Fibroblast of the aortic adventitia (primary cell): ENCODE results near the gene GARNL3. TPM values are rescaled to one million over a fixed set of nuclear protein-coding genes. Genes with fewer than 3 reads are reported as not detected.
A peak's percentile ranks its signal among the peaks of the same experiment; 100 is the strongest.

Experiments
- DNase-seq: peaks from one replicate; pipeline ENCODE4 v3.0.0-alpha.2; 2010; ENCODE audit warnings: low read depth
- H3K4me3 ChIP-seq: 2 replicates; pipeline ENCODE4 v1.5.1; 2011; ENCODE audit warnings: low read depth, mild to moderate bottlenecking, control low read depth, low read length, moderate library complexity
- total RNA-seq: library from RNA; depleted of rRNA; stranded (reverse); fragments of >200 nt; gene quantifications from 2 replicates; pipeline ENCODE4 v1.2.3, GENCODE V29; 2012; ENCODE audit warnings: low replicate concordance
- TF ChIP-seq, protein P1 (sequence below): IDR thresholded peaks from 2 replicates; pipeline ENCODE4 v1.5.1; 2011; ENCODE audit warnings: mild to moderate bottlenecking, low read length, control low read depth, inconsistent platforms; ENCODE audit not compliant: insufficient read depth

GARNL3 gene
- total RNA-seq, 1 donor: 2.5 TPM

DNA sequence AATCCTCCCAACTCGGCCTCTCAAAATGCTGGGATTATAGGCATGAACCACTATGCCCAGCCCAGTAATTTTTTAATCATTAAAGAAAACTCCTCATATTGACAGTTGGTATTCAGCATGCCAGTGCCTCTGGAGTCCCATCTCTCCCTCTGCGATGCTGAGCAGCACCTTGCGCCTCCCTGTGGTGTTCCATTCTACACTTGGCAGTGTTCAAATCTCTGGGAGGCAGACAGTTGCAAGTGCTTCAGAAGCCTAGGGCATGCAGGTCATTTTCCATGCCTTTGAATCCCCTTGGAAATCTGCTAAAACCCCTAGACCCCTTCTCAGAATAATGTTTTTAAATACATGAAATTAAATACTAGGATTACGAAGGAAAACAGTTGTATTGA, 41.3 kb downstream of the GARNL3 start:
- H3K4me3 ChIP-seq: no peak overlapping the region
- TF ChIP-seq, protein P1, sequence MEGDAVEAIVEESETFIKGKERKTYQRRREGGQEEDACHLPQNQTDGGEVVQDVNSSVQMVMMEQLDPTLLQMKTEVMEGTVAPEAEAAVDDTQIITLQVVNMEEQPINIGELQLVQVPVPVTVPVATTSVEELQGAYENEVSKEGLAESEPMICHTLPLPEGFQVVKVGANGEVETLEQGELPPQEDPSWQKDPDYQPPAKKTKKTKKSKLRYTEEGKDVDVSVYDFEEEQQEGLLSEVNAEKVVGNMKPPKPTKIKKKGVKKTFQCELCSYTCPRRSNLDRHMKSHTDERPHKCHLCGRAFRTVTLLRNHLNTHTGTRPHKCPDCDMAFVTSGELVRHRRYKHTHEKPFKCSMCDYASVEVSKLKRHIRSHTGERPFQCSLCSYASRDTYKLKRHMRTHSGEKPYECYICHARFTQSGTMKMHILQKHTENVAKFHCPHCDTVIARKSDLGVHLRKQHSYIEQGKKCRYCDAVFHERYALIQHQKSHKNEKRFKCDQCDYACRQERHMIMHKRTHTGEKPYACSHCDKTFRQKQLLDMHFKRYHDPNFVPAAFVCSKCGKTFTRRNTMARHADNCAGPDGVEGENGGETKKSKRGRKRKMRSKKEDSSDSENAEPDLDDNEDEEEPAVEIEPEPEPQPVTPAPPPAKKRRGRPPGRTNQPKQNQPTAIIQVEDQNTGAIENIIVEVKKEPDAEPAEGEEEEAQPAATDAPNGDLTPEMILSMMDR: no peak
- DNase-seq: no peak

DNA sequence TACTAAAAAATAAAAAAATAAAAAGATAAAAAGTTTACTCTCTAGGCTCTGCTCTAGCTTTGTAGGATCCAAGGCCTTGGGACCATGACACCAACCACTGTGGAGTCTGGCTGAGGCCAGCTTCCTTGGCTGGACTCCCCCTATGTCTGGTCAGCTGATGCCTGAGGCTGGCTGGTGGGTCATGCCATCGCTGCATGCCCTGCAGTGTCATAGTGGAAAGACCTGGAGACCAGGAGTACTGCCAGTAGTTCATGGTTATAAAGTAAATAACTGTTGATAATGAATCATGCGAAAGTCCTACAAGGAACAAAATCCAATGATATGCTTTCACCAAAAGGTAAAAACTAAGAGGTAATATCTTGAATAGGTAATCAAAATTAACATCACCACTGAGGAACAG, 43.2 kb downstream of the GARNL3 start:
- TF ChIP-seq, protein P1: no peak
- no peak for DNase-seq
- H3K4me3 ChIP-seq: no peak overlapping the region

DNA sequence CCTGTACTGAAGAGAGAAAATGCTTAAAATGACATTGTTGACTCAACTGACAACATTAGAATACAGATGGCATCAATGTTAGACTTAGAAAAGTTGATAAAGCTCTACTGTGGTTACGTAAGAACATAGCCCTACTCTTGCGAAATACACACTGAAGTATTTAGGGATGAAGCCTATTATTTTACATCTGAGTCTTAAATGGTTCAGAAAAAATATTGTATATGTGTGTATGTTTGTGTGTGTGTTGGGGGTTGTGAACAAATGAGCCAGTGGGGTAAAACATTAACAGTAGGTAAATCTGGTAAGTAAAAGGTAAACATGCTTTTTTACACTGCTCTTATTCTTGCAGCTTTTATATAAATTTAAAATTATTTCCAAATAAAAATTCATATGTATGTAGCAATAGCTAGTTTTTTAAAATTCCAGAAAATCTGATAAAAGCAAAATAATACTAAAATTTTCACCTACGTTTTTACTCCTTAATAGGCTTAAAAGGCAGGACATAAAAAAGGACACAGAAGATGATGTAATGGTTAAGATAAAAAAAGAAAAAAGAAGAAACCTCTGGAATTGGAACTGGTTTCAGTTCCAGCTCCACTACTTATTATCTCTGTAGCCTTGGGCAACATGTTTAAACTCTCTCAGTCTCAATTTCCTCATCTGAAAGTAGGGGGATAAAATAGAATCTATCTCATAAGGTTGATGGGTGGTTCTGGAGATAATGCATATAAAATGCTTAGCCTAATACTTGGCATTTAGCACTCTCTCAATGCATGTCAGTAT, 44.3 kb downstream of the GARNL3 start:
- H3K4me3 ChIP-seq: no peak overlapping the region
- DNase-seq: peak; percentile 79
- TF ChIP-seq, protein P1: no peak

DNA sequence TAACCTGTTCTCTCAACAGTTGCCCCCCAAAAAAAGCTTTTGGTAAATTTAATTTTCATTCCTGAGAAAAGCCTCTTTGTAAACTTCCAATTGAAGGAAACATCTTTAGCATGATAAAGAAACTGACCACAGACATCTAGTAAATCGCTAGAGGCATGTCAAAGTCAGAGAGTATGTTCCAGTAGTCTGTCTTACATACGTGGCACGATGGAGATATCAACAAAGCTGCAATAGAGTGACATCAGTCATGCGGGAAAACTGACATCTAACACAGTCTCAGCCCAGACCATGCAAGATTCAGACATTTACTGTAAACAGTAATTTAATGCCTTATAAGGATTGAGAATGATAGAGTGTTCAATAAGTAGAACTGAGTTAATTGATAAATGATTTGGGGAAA, 45.1 kb downstream of the GARNL3 start:
- TF ChIP-seq, protein P1: no peak
- no peak for DNase-seq
- no peak overlapping the region for H3K4me3 ChIP-seq

DNA sequence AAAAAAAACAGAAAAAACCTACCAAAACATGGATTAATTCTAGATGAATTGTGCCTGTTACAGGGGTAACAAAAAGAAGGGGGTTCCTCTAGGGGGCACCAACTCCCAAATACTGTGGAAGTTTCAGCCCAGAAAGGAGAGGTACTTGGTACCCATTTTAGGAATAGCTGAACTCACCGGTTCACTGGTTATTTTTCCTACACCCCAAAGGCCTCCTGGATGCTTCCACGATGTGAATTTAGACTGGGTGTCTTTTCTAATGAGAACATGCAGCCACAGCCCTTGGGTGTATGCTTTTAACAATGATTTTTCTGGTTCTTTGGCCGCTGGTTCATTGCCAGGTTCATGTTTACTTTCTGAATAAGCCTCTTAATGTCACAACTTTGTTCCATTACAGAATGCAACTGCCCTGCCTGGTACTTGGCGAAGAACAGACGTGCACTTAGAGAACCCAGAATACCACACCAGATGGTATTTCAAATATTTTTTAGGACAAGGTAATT, 46.7 kb downstream of the GARNL3 start:
- TF ChIP-seq, protein P1: peak; percentile 57
- peak; percentile 72 for DNase-seq
- no peak overlapping the region for H3K4me3 ChIP-seq

DNA sequence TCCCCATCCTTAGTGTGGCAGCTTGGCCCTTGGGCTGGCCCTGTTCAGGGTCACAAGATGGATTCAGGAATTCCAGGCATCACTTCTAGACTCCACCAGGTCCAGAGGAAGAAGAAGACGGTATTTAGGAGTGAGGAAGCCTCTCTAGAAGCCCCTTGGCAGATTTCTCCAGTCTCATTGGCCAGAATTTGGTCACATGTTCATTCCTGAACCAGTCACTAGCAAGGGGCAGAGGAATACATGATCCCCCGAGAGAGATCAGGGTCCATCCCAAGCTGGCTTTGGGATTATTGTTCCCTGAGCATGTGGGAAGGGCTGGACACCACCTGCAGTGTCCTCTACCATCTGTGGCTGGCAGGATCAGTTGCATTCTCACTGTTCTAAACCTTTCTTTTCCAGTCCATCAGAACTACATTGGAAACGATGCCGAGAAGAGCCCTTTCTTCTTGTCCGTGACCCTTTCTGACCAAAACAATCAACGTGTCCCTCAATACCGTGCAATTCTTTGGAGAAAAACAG, 48.5 kb downstream of the GARNL3 start:
- TF ChIP-seq, protein P1: no peak
- no peak for DNase-seq
- H3K4me3 ChIP-seq: no peak overlapping the region

DNA sequence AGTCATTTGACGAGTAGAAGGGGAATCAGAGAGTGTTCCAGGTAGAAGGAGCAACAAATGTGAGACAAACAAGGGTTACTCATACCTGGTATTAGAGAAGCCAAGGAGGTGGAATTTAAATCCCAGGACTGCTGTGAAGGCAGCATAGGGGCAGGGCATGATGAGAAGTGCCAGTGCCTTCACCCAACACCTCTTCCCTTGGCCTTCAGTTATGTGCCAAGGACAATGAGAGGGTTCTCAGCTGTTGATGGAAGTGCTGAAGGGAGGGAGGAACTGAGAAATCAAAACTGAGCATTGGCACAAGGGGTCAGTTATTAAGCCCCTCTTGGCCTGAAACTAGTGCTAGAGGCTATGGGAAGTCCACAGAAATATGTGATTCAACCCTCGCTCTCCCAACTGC, 50.3 kb downstream of the GARNL3 start:
- H3K4me3 ChIP-seq: no peak overlapping the region
- DNase-seq: no peak
- TF ChIP-seq, protein P1: no peak
